Neuronal stem cell (in vitro differentiated cells): Measurements from ENCODE around the gene CDH13.

Experiments
- DNase-seq: peaks from one replicate; pipeline ENCODE4 v3.0.0-alpha.2; 2013; ENCODE audit warnings: low spot score
- H2AFZ ChIP-seq: one replicate; pipeline ENCODE4 v1.6.1; 2013; ENCODE audit warnings: mild to moderate bottlenecking, low read length, inconsistent platforms
- H2AK5ac ChIP-seq: 2 replicates; pipeline ENCODE4 v1.6.1; 2013; ENCODE audit warnings: low read depth, mild to moderate bottlenecking, inconsistent platforms, low read length, moderate library complexity, mixed read lengths
- H2BK120ac ChIP-seq: 2 replicates; pipeline ENCODE4 v1.6.1; 2013; ENCODE audit warnings: low read depth, mild to moderate bottlenecking, inconsistent platforms, low read length, moderate library complexity, mixed read lengths
- H2BK12ac ChIP-seq: one replicate; pipeline ENCODE4 v1.6.1; 2013; ENCODE audit warnings: low read length, inconsistent platforms
- H2BK15ac ChIP-seq: 2 replicates; pipeline ENCODE4 v1.6.1; 2013; ENCODE audit warnings: mild to moderate bottlenecking, low read length, inconsistent platforms, mixed read lengths
- H2BK5ac ChIP-seq: one replicate; pipeline ENCODE4 v1.6.1; 2013; ENCODE audit warnings: inconsistent platforms, mild to moderate bottlenecking, low read length, moderate library complexity
- H3K14ac ChIP-seq: one replicate; pipeline ENCODE4 v1.6.1; 2013; ENCODE audit warnings: low read length, inconsistent platforms
- H3K18ac ChIP-seq: 2 replicates; pipeline ENCODE4 v1.6.1; 2013; ENCODE audit warnings: low read length, inconsistent platforms
- H3K23ac ChIP-seq: 2 replicates; pipeline ENCODE4 v1.6.1; 2013; ENCODE audit warnings: low read depth, mild to moderate bottlenecking, mixed read lengths, low read length, inconsistent platforms; ENCODE audit not compliant: poor library complexity
- H3K27ac ChIP-seq: replicated peaks from 3 replicates; pipeline ENCODE4 v1.5.1; 2013; ENCODE audit warnings: low read length, inconsistent platforms
- H3K27me3 ChIP-seq, 3 experiments: 2 replicates each; pipeline ENCODE4 v1.6.1; 2013; ENCODE audit warnings: low read length in 3 of 3, mild to moderate bottlenecking in 2 of 3, inconsistent platforms in 1 of 3, low read depth in 1 of 3, mixed read lengths in 1 of 3, moderate library complexity in 1 of 3; ENCODE audit not compliant: control insufficient read depth in 3 of 3, insufficient read depth in 3 of 3
- H3K36me3 ChIP-seq, 2 donors: replicated peaks in 1 of 2; 2 replicates each; pipeline ENCODE4 v1.6.1; 2013; ENCODE audit warnings: low read length in 2 of 2; ENCODE audit not compliant: control insufficient read depth in 2 of 2, insufficient read depth in 2 of 2
- H3K4ac ChIP-seq: 2 replicates; pipeline ENCODE4 v1.6.1; 2013; ENCODE audit warnings: inconsistent platforms, mild to moderate bottlenecking, low read length, moderate library complexity
- H3K4me1 ChIP-seq, 2 donors: 1 replicate in 1 of 2; 2 replicates in 1 of 2; pipeline ENCODE4 v1.6.1; 2013; ENCODE audit warnings: low read length in 2 of 2, low read depth in 1 of 2; ENCODE audit not compliant: control insufficient read depth in 2 of 2, insufficient read depth in 1 of 2
- H3K4me2 ChIP-seq: one replicate; pipeline ENCODE4 v1.6.1; 2013; ENCODE audit warnings: mild to moderate bottlenecking, low read length, inconsistent platforms; ENCODE audit not compliant: insufficient read depth, poor library complexity, severe bottlenecking
- H3K4me3 ChIP-seq, 2 donors: 2 replicates each; pipeline ENCODE4 v1.5.1; 2013; ENCODE audit warnings: low read length in 2 of 2, mild to moderate bottlenecking in 2 of 2, inconsistent platforms in 1 of 2, moderate library complexity in 1 of 2
- H3K79me1 ChIP-seq: one replicate; pipeline ENCODE4 v1.6.1; 2013; ENCODE audit warnings: low read depth, mild to moderate bottlenecking, inconsistent platforms, low read length, moderate library complexity
- H3K9ac ChIP-seq: one replicate; pipeline ENCODE4 v1.6.1; 2013; ENCODE audit warnings: mild to moderate bottlenecking, low read depth, low read length, inconsistent platforms; ENCODE audit not compliant: poor library complexity
- H3K9me3 ChIP-seq, 2 donors: replicated peaks in 1 of 2; 2 replicates each; pipeline versions ENCODE3 to v1.6.1; 2013; ENCODE audit warnings: low read length in 2 of 2, mild to moderate bottlenecking in 2 of 2, inconsistent platforms in 1 of 2, low read depth in 1 of 2, mixed read lengths in 1 of 2, moderate library complexity in 1 of 2; ENCODE audit not compliant: control insufficient read depth in 2 of 2, insufficient read depth in 1 of 2
- H4K8ac ChIP-seq: one replicate; pipeline ENCODE4 v1.6.1; 2013; ENCODE audit warnings: low read depth, mild to moderate bottlenecking, inconsistent platforms, low read length, moderate library complexity
- H4K91ac ChIP-seq: one replicate; pipeline ENCODE4 v1.6.1; 2013; ENCODE audit warnings: low read length, low read depth, mild to moderate bottlenecking, inconsistent platforms; ENCODE audit not compliant: poor library complexity
- WGBS, 2 donors: extraction: QIAGEN DNeasy Blood & Tissue Kit; methylation state at CpG; one replicate each; pipeline ENCODE4 v1.1.7; 2013; ENCODE audit warnings: missing lambda C conversion rate in 2 of 2, mixed read lengths in 1 of 2; ENCODE audit not compliant: insufficient read length in 2 of 2, insufficient replicate concordance in 1 of 2; ENCODE audit errors: extremely low coverage in 2 of 2; 5-methylcytosine and 5-hydroxymethylcytosine counted together

The CDH13 gene

GRCh38 chr16:82728901-82729300 lies 102.1 kb downstream of the CDH13 start:
- Histone ChIP-seq H3K4me1 (no peaks in the 10 kb centered on the region), H3K14ac (no peak overlapping the region), H2AFZ (no peak overlapping the region), H2BK12ac (no peak overlapping the region), H3K4me3 (no peak overlapping the region), H3K36me3 (no peaks in the 10 kb centered on the region), H3K9me3 (no peaks in the 10 kb centered on the region), H2BK5ac (no peak overlapping the region), H2AK5ac (no peak overlapping the region), H3K27ac (no peak overlapping the region), H4K91ac (no peak overlapping the region), H2BK15ac (no peak overlapping the region), H3K23ac (no peak overlapping the region), H3K4ac (no peak overlapping the region), H2BK120ac (no peak overlapping the region), H4K8ac (no peak overlapping the region), H3K4me2 (no peak overlapping the region), H3K27me3 (no peaks in the 10 kb centered on the region), H3K79me1 (no peaks in the 10 kb centered on the region), H3K18ac (no peak overlapping the region), H3K9ac (no peak overlapping the region)
- no peak for DNase-seq
- WGBS, 2 donors, result no CpG with 5 or more reads among the region's 2 CpGs

- Histone ChIP-seq H3K4ac (no peak overlapping the region), H2AFZ (no peak overlapping the region), H2BK12ac (no peak overlapping the region), H2BK5ac (no peak overlapping the region), H3K4me2 (no peak overlapping the region), H2BK15ac (no peak overlapping the region), H3K27ac (no peak overlapping the region), H3K9me3 (no peaks in the 10 kb centered on the region), H3K9ac (no peak overlapping the region), H3K18ac (no peak overlapping the region), H3K23ac (no peak overlapping the region), H3K14ac (no peak overlapping the region), H2AK5ac (no peak overlapping the region), H4K8ac (no peak overlapping the region), H3K4me1 (no peaks in the 10 kb centered on the region), H3K36me3 (no peaks in the 10 kb centered on the region), H3K4me3 (no peak overlapping the region), H4K91ac (no peak overlapping the region), H2BK120ac (no peak overlapping the region), H3K27me3 (no peaks in the 10 kb centered on the region), H3K79me1 (no peaks in the 10 kb centered on the region)
- no CpG with 5 or more reads among the region's 2 CpGs for WGBS, 2 donors
- DNase-seq, result no peak
These were observed 104.1 kb downstream of the CDH13 start for GRCh38 chr16:82730901-82731300.

GRCh38 chr16:82732461-82732860 lies 105.7 kb downstream of the CDH13 start:
- Histone ChIP-seq H2BK5ac (no peak overlapping the region), H3K14ac (no peak overlapping the region), H3K4ac (no peak overlapping the region), H3K36me3 (no peaks in the 10 kb centered on the region), H3K18ac (no peak overlapping the region), H4K8ac (no peak overlapping the region), H3K27me3 (no peaks in the 10 kb centered on the region), H2BK12ac (no peak overlapping the region), H2BK15ac (no peak overlapping the region), H3K23ac (no peak overlapping the region), H2AFZ (no peak overlapping the region), H3K4me3 (no peak overlapping the region), H4K91ac (no peak overlapping the region), H3K9ac (no peak overlapping the region), H3K4me2 (no peak overlapping the region), H2AK5ac (no peak overlapping the region), H3K9me3 (no peaks in the 10 kb centered on the region), H3K27ac (no peak overlapping the region), H2BK120ac (no peak overlapping the region), H3K4me1 (no peaks in the 10 kb centered on the region), H3K79me1 (no peaks in the 10 kb centered on the region)
- WGBS, 2 donors, result no CpG with 5 or more reads among the region's 3 CpGs
- no peak for DNase-seq

GRCh38 chr16:82735186-82735585 lies 108.4 kb downstream of the CDH13 start:
- Histone ChIP-seq H3K79me1 (no peaks in the 10 kb centered on the region), H3K9ac (no peak overlapping the region), H2BK120ac (no peak overlapping the region), H3K14ac (no peak overlapping the region), H2BK5ac (no peak overlapping the region), H4K91ac (no peak overlapping the region), H4K8ac (no peak overlapping the region), H3K9me3 (no peaks in the 10 kb centered on the region), H3K4me2 (no peak overlapping the region), H3K27ac (no peak overlapping the region), H3K4ac (no peak overlapping the region), H2BK15ac (no peak overlapping the region), H3K4me1 (no peaks in the 10 kb centered on the region), H3K27me3 (no peaks in the 10 kb centered on the region), H2AFZ (no peak overlapping the region), H3K23ac (no peak overlapping the region), H3K36me3 (no peaks in the 10 kb centered on the region), H2BK12ac (no peak overlapping the region), H3K4me3 (no peak overlapping the region), H3K18ac (no peak overlapping the region), H2AK5ac (no peak overlapping the region)
- no CpG with 5 or more reads among the region's 3 CpGs for WGBS, 2 donors
- DNase-seq, result no peak
